Measurements from ENCODE around the gene MRPS7.
"Not testable (repeated sequence)": the region's sequence is repeated elsewhere in the genome, so short reads cannot be mapped to it uniquely, and the experiment has no call there.

MRPS7 gene

GRCh38 chr17:75273977-75274708, 12.5 kb downstream of the MRPS7 start:
- no peak for ATAC-seq
- H3K4me1 Mint-ChIP-seq = peaks cover 48% of the 10 kb centered on the region
- no peaks in the 10 kb centered on the region for H3K9me3 Mint-ChIP-seq
- H3K36me3 Mint-ChIP-seq = peaks cover 34% of the 10 kb centered on the region
- no peak overlapping the region for H3K4me3 Mint-ChIP-seq
- H3K27me3 Mint-ChIP-seq = no peaks in the 10 kb centered on the region
- H3K27ac Mint-ChIP-seq = peak overlapping the region; percentile 53

DNA sequence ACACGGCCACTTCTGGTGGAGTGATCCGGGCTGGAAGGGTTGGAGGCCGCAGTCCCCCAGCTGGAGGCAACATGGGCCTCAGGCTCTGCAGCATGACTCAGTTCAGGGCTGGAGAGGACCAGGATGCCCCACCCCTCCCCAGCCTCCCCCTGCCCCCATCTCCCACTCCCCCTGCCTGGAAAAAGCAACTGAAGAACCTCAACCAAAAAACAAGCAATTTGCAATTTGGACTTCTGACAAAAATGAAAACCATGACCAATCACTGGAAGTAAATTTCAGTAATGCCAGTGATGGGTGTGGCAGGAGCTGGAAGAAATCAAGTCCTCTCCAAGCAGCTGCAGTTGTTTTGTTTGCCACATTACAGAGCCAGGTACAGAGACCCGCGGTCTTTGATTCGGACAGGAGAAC, 16.0 kb downstream of the MRPS7 start:
- no peaks in the 10 kb centered on the region for H3K27me3 Mint-ChIP-seq
- no peak overlapping the region for H3K27ac Mint-ChIP-seq
- no peaks in the 10 kb centered on the region for H3K9me3 Mint-ChIP-seq
- H3K4me1 Mint-ChIP-seq = peaks cover 22% of the 10 kb centered on the region
- peaks cover 37% of the 10 kb centered on the region for H3K36me3 Mint-ChIP-seq
- no peak for ATAC-seq
- H3K4me3 Mint-ChIP-seq = no peak overlapping the region

DNA sequence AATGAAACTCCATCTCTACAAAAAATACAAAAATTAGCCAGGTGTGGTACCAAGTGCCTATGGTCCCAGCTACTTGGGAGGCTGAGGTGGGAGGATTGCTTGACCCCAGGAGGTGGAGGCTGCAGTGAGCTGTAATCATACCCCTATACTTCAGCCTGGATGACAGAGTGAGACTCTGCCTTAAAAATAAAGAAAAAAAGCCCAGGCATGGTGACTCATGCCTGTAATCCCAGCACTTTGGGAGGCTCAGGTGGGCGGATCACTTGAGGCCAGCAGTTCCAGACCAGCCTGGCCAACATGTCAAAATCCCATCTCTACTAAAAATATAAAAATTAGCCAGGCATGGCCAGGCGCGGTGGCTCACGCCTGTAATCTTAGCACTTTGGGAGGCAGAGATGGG, 18.5 kb downstream of the MRPS7 start:
- H3K27ac Mint-ChIP-seq, ATAC-seq, H3K4me1 Mint-ChIP-seq, H3K9me3 Mint-ChIP-seq, H3K27me3 Mint-ChIP-seq, H3K4me3 Mint-ChIP-seq: not testable (repeated sequence)
- H3K36me3 Mint-ChIP-seq = peaks cover 33% of the 10 kb centered on the region

DNA sequence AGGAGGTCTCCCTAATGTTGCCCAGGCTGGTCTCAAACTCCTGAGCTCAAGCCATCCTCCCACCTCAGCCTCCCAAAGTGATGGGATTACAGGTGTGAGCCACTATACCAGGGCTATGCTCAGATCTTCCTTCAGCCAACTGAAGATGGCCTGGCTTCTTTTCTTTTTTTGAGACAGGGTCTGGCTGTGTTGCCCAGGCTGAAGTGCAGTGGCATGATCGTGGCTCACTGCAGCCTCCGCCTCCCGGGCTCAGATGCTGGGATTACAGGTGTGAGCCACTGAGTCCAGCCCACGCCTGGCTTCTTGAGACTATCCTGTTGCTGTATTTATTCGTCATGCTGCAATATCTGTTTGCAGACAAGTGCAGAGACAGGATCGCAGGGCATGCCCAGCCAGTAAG, 23.4 kb downstream of the MRPS7 start:
- ATAC-seq = no peak

GRCh38 chr17:75287221-75287620, 25.5 kb downstream of the MRPS7 start:
- Mint-ChIP-seq H3K27ac (peak overlapping the region; percentile 100), H3K36me3 (peaks cover 29% of the 10 kb centered on the region), H3K4me3 (peak overlapping the region; percentile 5), H3K9me3 (no peaks in the 10 kb centered on the region), H3K4me1 (peaks cover 41% of the 10 kb centered on the region), H3K27me3 (no peaks in the 10 kb centered on the region)
- ATAC-seq = no peak

More for the DNA sequence above, 23.4 kb downstream of the MRPS7 start:
- Mint-ChIP-seq H3K36me3 (peaks cover 40% of the 10 kb centered on the region), H3K27ac (no peak overlapping the region), H3K4me1 (peaks cover 21% of the 10 kb centered on the region), H3K9me3 (no peaks in the 10 kb centered on the region), H3K27me3 (no peaks in the 10 kb centered on the region), H3K4me3 (no peak overlapping the region)

DNA sequence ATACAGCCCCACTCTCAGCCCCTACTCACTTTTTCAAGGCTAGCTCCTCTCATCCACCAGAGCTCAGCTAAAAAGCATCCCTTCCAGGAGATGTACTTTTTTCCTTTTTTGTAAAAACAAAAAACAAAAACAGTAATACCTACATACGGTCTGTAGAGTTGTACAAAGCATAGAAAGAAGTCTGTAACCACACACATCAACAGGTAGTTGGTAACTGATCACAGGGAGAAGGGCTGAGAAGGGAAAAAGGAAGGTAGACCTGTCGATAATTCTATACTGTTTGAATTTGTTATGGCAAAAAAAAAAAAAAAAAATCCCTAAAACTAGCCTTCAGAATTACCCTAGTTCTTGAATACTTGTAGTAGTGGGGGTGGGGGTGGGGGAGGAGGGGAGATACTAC, 26.7 kb downstream of the MRPS7 start:
- Mint-ChIP-seq H3K36me3 (peaks cover 25% of the 10 kb centered on the region), H3K4me1 (peaks cover 42% of the 10 kb centered on the region), H3K27me3 (no peaks in the 10 kb centered on the region), H3K9me3 (no peaks in the 10 kb centered on the region), H3K4me3 (peak overlapping the region; percentile 95), H3K27ac (peak overlapping the region; percentile 100)
- ATAC-seq = no peak

DNA sequence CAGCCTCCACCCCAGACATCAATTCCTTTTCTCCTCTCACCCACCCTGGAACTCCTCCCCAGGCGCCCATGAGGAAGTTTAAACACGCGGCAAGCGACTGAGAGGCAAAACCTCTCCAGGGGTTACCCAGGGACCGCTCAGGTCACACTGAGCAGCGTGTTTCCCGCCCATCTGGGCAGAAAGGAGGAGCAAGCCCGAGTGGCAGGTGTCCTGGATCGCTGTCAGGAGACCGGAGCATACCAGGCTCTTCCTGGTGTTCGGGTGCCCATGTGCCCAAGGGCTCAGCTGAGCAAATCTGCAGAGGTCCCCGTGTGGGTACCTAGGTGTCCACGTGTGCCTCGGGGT, 27.1 kb downstream of the MRPS7 start:
- Mint-ChIP-seq H3K9me3 (no peaks in the 10 kb centered on the region), H3K27me3 (no peaks in the 10 kb centered on the region), H3K27ac (peak overlapping the region; percentile 100), H3K36me3 (peaks cover 21% of the 10 kb centered on the region), H3K4me3 (peak overlapping the region; percentile 95), H3K4me1 (peaks cover 42% of the 10 kb centered on the region)
- peak; percentile 44 for ATAC-seq

DNA sequence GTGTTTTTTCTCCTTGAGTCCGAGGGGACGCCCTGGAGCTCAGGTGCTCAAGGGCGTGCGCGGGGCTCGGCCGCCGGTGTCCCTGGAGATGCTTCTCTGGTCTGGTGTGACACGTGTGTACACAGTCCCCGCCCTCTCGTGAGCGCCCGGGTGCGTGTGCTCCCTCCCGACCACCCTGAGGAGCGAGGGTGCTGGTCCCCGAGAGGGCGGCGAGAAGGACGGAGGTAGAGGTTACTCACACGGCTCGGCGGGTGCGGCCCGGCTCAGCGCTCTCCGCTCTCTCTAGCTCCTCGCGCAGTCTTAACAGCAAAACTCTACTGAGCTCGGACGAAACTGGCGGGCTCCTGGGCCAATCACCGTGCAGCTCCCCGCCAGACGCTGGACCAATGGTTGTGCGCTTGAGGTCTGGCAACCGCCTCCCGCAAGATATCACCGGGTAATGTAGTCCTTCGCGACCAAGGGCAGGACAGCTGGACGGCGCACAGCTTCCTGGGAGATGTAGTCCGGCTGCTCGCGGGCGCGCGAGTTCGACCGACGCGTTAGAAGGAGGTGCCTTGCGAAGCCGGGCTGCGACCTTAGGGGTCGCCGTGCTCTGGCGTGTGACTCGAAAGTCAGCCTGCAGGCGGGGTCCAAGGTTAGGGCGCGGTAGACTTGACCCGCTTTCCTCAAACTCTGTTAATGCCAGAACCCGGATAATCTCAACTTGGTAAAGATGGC, 27.6 kb downstream of the MRPS7 start, which contains the start of gene SLC25A19:
TSS of gene SLC25A19 (minus strand) at position 319 of the 717 bp plus-strand sequence. CDS start 2,669 bp downstream, outside the sequence.
- Mint-ChIP-seq H3K27me3 (no peaks in the 10 kb centered on the region), H3K9me3 (no peaks in the 10 kb centered on the region), H3K4me3 (peak within 1 kb of the TSS; percentile 95), H3K27ac (peak within 1 kb of the TSS; percentile 100), H3K4me1 (peaks cover 44% of the 10 kb centered on the region), H3K36me3 (peaks cover 21% of the 10 kb centered on the region)
- ATAC-seq = peak; percentile 98

GRCh38 chr17:75289832-75290337, 28.2 kb downstream of the MRPS7 start:
- peak overlapping the region; percentile 100 for H3K27ac Mint-ChIP-seq

GRCh38 chr17:75292810-75293448, 31.2 kb downstream of the MRPS7 start:
- not testable (repeated sequence) for H3K9me3 Mint-ChIP-seq, H3K4me3 Mint-ChIP-seq, H3K27me3 Mint-ChIP-seq, ATAC-seq
- H3K4me1 Mint-ChIP-seq = peaks cover 51% of the 10 kb centered on the region
- peak overlapping the region; percentile 100 for H3K27ac Mint-ChIP-seq
- H3K36me3 Mint-ChIP-seq = peaks cover 10% of the 10 kb centered on the region

More at GRCh38 chr17:75289832-75290337, 28.2 kb downstream of the MRPS7 start:
- H3K36me3 Mint-ChIP-seq = peaks cover 21% of the 10 kb centered on the region
- peaks cover 48% of the 10 kb centered on the region for H3K4me1 Mint-ChIP-seq
- H3K4me3 Mint-ChIP-seq = peak overlapping the region; percentile 95
- H3K9me3 Mint-ChIP-seq = no peaks in the 10 kb centered on the region
- peak; percentile 57 for ATAC-seq
- H3K27me3 Mint-ChIP-seq = no peaks in the 10 kb centered on the region

- Mint-ChIP-seq H3K27ac (peak overlapping the region; percentile 100), H3K4me1 (peaks cover 46% of the 10 kb centered on the region), H3K36me3 (peaks cover 5% of the 10 kb centered on the region), H3K4me3 (peak overlapping the region; percentile 81), H3K9me3 (peaks cover 3% of the 10 kb centered on the region), H3K27me3 (no peaks in the 10 kb centered on the region)
- peak; percentile 90 for ATAC-seq
Measured at GRCh38 chr17:75295201-75296158, 33.8 kb downstream of the MRPS7 start.

GRCh38 chr17:75300280-75300679, 38.6 kb downstream of the MRPS7 start:
- Mint-ChIP-seq H3K27ac (peak overlapping the region; percentile 69), H3K9me3 (no peaks in the 10 kb centered on the region), H3K27me3 (no peaks in the 10 kb centered on the region), H3K4me1 (peaks cover 27% of the 10 kb centered on the region), H3K4me3 (no peak overlapping the region), H3K36me3 (peaks cover 9% of the 10 kb centered on the region)
- ATAC-seq = no peak

GRCh38 chr17:75301049-75301448, 39.4 kb downstream of the MRPS7 start:
- H3K4me1 Mint-ChIP-seq = peaks cover 19% of the 10 kb centered on the region
- H3K9me3 Mint-ChIP-seq = no peaks in the 10 kb centered on the region
- ATAC-seq = no peak
- H3K4me3 Mint-ChIP-seq = no peak overlapping the region
- peak overlapping the region; percentile 69 for H3K27ac Mint-ChIP-seq
- H3K36me3 Mint-ChIP-seq = peaks cover 8% of the 10 kb centered on the region
- H3K27me3 Mint-ChIP-seq = no peaks in the 10 kb centered on the region

GRCh38 chr17:75301502-75302206, 40.0 kb downstream of the MRPS7 start:
- Mint-ChIP-seq H3K9me3 (no peaks in the 10 kb centered on the region), H3K4me3 (no peak overlapping the region), H3K27ac (peak overlapping the region; percentile 69), H3K36me3 (peaks cover 8% of the 10 kb centered on the region), H3K4me1 (peaks cover 21% of the 10 kb centered on the region), H3K27me3 (no peaks in the 10 kb centered on the region)
- no peak for ATAC-seq

Data from stimulated activated memory B cell treated with anti-CD40 and anti-IgM and Interleukin-4, amounts not matched to agents 10 μg/mL and 1 μg/mL and 100 μg/mL, for 72 hours (primary cell).